ENCODE results near the gene CFAP45.

DNA sequence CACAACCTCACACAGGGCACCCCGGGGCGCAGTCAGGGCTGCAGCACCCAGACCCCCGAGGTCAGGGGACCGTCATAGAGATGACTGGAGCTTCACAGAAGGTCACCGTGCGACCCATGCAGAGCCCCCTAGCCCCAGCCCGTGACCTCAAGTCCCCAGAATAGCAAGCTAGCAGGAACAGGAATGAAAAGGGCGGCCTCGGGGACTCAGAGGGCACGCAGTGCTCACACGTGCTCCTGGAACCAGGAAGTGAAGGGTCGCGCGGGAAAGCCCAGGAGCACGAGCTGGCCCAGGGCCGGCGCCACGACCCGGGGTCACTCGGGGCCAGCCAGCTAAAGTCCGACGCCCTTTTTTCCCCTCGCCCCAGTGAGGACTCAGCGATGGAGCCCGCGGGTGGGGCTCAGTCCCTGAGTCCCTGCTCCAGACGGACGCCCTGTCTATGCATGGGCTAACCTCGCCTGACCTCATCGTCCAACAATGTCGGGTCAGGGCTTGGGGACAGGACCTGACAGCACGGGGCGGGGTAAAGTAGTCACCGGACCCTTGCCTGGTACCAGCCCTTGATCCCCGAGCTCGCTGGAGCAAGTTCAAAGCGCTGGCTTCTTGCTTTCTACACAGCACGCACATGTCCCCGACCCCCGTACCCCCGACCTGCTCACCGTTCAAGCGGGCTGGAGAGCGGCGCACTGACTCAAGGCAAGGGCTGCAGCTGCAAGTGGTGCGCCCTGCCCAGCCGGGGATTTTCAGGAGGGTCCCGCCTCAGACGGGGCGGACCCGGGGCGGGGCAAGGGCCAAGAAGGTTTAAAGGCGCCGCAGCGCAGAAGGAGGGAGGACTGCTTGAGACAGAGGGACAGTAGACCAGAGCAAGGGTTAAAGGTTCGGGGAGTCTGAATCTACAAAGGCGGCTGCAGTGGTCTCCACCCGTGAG is 25.1 kb upstream of the CFAP45 start, which contains the start of gene TAGLN2:
- TF ChIP-seq, protein P1, sequence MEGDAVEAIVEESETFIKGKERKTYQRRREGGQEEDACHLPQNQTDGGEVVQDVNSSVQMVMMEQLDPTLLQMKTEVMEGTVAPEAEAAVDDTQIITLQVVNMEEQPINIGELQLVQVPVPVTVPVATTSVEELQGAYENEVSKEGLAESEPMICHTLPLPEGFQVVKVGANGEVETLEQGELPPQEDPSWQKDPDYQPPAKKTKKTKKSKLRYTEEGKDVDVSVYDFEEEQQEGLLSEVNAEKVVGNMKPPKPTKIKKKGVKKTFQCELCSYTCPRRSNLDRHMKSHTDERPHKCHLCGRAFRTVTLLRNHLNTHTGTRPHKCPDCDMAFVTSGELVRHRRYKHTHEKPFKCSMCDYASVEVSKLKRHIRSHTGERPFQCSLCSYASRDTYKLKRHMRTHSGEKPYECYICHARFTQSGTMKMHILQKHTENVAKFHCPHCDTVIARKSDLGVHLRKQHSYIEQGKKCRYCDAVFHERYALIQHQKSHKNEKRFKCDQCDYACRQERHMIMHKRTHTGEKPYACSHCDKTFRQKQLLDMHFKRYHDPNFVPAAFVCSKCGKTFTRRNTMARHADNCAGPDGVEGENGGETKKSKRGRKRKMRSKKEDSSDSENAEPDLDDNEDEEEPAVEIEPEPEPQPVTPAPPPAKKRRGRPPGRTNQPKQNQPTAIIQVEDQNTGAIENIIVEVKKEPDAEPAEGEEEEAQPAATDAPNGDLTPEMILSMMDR (IDR thresholded peaks at IDR 0.05): no peak
- TF ChIP-seq, protein P2, sequence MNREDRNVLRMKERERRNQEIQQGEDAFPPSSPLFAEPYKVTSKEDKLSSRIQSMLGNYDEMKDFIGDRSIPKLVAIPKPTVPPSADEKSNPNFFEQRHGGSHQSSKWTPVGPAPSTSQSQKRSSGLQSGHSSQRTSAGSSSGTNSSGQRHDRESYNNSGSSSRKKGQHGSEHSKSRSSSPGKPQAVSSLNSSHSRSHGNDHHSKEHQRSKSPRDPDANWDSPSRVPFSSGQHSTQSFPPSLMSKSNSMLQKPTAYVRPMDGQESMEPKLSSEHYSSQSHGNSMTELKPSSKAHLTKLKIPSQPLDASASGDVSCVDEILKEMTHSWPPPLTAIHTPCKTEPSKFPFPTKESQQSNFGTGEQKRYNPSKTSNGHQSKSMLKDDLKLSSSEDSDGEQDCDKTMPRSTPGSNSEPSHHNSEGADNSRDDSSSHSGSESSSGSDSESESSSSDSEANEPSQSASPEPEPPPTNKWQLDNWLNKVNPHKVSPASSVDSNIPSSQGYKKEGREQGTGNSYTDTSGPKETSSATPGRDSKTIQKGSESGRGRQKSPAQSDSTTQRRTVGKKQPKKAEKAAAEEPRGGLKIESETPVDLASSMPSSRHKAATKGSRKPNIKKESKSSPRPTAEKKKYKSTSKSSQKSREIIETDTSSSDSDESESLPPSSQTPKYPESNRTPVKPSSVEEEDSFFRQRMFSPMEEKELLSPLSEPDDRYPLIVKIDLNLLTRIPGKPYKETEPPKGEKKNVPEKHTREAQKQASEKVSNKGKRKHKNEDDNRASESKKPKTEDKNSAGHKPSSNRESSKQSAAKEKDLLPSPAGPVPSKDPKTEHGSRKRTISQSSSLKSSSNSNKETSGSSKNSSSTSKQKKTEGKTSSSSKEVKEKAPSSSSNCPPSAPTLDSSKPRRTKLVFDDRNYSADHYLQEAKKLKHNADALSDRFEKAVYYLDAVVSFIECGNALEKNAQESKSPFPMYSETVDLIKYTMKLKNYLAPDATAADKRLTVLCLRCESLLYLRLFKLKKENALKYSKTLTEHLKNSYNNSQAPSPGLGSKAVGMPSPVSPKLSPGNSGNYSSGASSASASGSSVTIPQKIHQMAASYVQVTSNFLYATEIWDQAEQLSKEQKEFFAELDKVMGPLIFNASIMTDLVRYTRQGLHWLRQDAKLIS (CRISPR knock-in tag; IDR thresholded peaks at IDR 0.05; ENCODE audit: borderline replicate concordance): no peak
- TF ChIP-seq, protein P3, sequence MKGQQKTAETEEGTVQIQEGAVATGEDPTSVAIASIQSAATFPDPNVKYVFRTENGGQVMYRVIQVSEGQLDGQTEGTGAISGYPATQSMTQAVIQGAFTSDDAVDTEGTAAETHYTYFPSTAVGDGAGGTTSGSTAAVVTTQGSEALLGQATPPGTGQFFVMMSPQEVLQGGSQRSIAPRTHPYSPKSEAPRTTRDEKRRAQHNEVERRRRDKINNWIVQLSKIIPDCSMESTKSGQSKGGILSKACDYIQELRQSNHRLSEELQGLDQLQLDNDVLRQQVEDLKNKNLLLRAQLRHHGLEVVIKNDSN (CRISPR knock-in tag; IDR thresholded peaks at IDR 0.05): peak; percentile 80
- TF ChIP-seq ZNF263 (CRISPR knock-in tag; IDR thresholded peaks at IDR 0.05; ENCODE audit: low read depth) (no peak), TEAD4 (CRISPR knock-in tag; IDR thresholded peaks at IDR 0.05) (peak; percentile 68; the same call in 1 of the 2 replicates), TEAD1 (CRISPR knock-in tag; IDR thresholded peaks at IDR 0.05) (peak; percentile 81), NR3C1 (CRISPR knock-in tag; conservative IDR thresholded peaks at IDR 0.05; ENCODE audit: low read depth) (no peak)
- TF ChIP-seq, protein P4, sequence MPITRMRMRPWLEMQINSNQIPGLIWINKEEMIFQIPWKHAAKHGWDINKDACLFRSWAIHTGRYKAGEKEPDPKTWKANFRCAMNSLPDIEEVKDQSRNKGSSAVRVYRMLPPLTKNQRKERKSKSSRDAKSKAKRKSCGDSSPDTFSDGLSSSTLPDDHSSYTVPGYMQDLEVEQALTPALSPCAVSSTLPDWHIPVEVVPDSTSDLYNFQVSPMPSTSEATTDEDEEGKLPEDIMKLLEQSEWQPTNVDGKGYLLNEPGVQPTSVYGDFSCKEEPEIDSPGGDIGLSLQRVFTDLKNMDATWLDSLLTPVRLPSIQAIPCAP (CRISPR knock-in tag; IDR thresholded peaks at IDR 0.05): peak; percentile 12; the same call in 1 of the 2 replicates
- TF ChIP-seq, protein P5, sequence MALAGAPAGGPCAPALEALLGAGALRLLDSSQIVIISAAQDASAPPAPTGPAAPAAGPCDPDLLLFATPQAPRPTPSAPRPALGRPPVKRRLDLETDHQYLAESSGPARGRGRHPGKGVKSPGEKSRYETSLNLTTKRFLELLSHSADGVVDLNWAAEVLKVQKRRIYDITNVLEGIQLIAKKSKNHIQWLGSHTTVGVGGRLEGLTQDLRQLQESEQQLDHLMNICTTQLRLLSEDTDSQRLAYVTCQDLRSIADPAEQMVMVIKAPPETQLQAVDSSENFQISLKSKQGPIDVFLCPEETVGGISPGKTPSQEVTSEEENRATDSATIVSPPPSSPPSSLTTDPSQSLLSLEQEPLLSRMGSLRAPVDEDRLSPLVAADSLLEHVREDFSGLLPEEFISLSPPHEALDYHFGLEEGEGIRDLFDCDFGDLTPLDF (CRISPR knock-in tag; IDR thresholded peaks at IDR 0.05): peak; percentile 92
